Endodermal cell (in vitro differentiated cells): ENCODE measurements around the gene ACTN4. TPM values are rescaled to one million over a fixed set of nuclear protein-coding genes. Genes with fewer than 3 reads are reported as not detected.

Experiments
- DNase-seq: peaks from one replicate; pipeline ENCODE4 v3.0.0-alpha.2; 2017
- H3K27ac ChIP-seq: 2 replicates; pipeline ENCODE4 v1.5.1; 2013; ENCODE audit warnings: mild to moderate bottlenecking, low read depth, low read length, moderate library complexity
- H3K27me3 ChIP-seq: 2 replicates; pipeline ENCODE4 v1.6.1; 2013; ENCODE audit warnings: mild to moderate bottlenecking, low read length, moderate library complexity; ENCODE audit not compliant: insufficient read depth, control insufficient read depth, poor library complexity, severe bottlenecking
- H3K36me3 ChIP-seq: 2 replicates; pipeline ENCODE4 v1.7.0; 2013; ENCODE audit warnings: mild to moderate bottlenecking, low read length, moderate library complexity; ENCODE audit not compliant: control insufficient read depth, insufficient read depth
- H3K4me1 ChIP-seq: one replicate; pipeline ENCODE4 v1.7.0; 2013; ENCODE audit warnings: low read length; ENCODE audit not compliant: control insufficient read depth, insufficient read depth
- H3K4me3 ChIP-seq: 2 replicates; pipeline ENCODE4 v1.5.1; 2013; ENCODE audit warnings: mild to moderate bottlenecking, low read length, moderate library complexity
- H3K9ac ChIP-seq: 2 replicates; pipeline ENCODE4 v1.6.1; 2013; ENCODE audit warnings: mild to moderate bottlenecking, low read length, moderate library complexity; ENCODE audit not compliant: poor library complexity, severe bottlenecking; ENCODE audit errors: extremely low read depth
- H3K9me3 ChIP-seq: 2 replicates; pipeline ENCODE4 v1.6.1; 2013; ENCODE audit warnings: mild to moderate bottlenecking, low read length, moderate library complexity; ENCODE audit not compliant: control insufficient read depth
- H3K27ac Mint-ChIP-seq: 2 replicates; pipeline ENCODE4 v1.8.0; 2020; ENCODE audit warnings: mixed read lengths
- H3K27me3 Mint-ChIP-seq: 2 replicates; pipeline ENCODE4 v1.8.0; 2021; ENCODE audit warnings: mild to moderate bottlenecking, mixed read lengths; ENCODE audit not compliant: insufficient read depth
- H3K36me3 Mint-ChIP-seq: 2 replicates; pipeline ENCODE4 v1.8.0; 2020; ENCODE audit warnings: low read depth, mixed read lengths
- H3K4me1 Mint-ChIP-seq: 2 replicates; pipeline ENCODE4 v1.8.0; 2020; ENCODE audit warnings: mixed read lengths
- H3K4me3 Mint-ChIP-seq: 2 replicates; pipeline ENCODE4 v1.8.0; 2020; ENCODE audit warnings: mild to moderate bottlenecking, moderate library complexity, mixed read lengths
- H3K9me3 Mint-ChIP-seq: 2 replicates; pipeline ENCODE4 v1.8.0; 2020; ENCODE audit warnings: mild to moderate bottlenecking, mixed read lengths
- whole genome bisulfite sequencing, 2 experiments: methylation state at CpG; one replicate each; pipeline versions ENCODE4 v1.1.5 to v1.1.7; 2013; ENCODE audit warnings: missing lambda C conversion rate in 2 of 2, mixed read lengths in 1 of 2; ENCODE audit not compliant: insufficient coverage in 1 of 2, insufficient read length in 1 of 2; 5-methylcytosine and 5-hydroxymethylcytosine counted together
- total RNA-seq, 2 donors: library from RNA; stranded (reverse); fragmentation: NEBNext Ultra II Directional in 1 of 2; extraction: Animal tissue kit (Norgen Biotek cat#: 25700) in 1 of 2; gene quantifications; 2 replicates in 1 of 2; 3 replicates in 1 of 2; pipeline ENCODE4 v1.2.1, GENCODE V29; 2021
- TF ChIP-seq, protein P1 (sequence below): fragments of 200-600 bp; sonication (generic); conservative IDR thresholded peaks from 2 replicates; pipeline ENCODE4 v1.5.0; 2021; ENCODE audit warnings: antibody characterized with exemption, mild to moderate bottlenecking

Gene ACTN4
- total RNA-seq, 2 donors from 2014 or later: 378 to 437 TPM

DNA sequence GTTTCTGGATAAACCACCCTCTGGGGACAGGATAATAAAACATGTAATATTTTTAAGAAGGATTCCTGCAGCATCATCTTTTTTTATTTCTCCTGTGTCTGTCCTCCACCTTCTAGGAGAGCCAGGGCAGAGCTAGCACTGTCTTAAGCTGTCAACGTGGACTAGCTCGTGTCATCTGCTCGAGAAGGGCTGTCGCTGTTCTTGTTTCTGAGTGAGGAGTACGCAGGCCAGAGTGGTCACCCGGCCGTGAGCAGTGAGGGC lies 83.0 kb downstream of the ACTN4 start:
- peak overlapping the region; percentile 72 for H3K27ac Mint-ChIP-seq
- H3K36me3 ChIP-seq: peaks cover 45% of the 10 kb centered on the region
- H3K4me1 Mint-ChIP-seq: peaks cover 17% of the 10 kb centered on the region
- H3K4me1 ChIP-seq: peaks cover 10% of the 10 kb centered on the region
- WGBS, 2 experiments: 94 to 98% methylated on average over 7 of the region's 7 CpGs
- H3K27me3 Mint-ChIP-seq: no peaks in the 10 kb centered on the region
- no peak for DNase-seq
- H3K4me3 Mint-ChIP-seq: no peak overlapping the region
- no peak overlapping the region for H3K27ac ChIP-seq
- H3K9me3 Mint-ChIP-seq: no peaks in the 10 kb centered on the region
- no peaks in the 10 kb centered on the region for H3K9me3 ChIP-seq
- no peak overlapping the region for H3K9ac ChIP-seq
- no peak overlapping the region for H3K4me3 ChIP-seq
- TF ChIP-seq, protein P1, sequence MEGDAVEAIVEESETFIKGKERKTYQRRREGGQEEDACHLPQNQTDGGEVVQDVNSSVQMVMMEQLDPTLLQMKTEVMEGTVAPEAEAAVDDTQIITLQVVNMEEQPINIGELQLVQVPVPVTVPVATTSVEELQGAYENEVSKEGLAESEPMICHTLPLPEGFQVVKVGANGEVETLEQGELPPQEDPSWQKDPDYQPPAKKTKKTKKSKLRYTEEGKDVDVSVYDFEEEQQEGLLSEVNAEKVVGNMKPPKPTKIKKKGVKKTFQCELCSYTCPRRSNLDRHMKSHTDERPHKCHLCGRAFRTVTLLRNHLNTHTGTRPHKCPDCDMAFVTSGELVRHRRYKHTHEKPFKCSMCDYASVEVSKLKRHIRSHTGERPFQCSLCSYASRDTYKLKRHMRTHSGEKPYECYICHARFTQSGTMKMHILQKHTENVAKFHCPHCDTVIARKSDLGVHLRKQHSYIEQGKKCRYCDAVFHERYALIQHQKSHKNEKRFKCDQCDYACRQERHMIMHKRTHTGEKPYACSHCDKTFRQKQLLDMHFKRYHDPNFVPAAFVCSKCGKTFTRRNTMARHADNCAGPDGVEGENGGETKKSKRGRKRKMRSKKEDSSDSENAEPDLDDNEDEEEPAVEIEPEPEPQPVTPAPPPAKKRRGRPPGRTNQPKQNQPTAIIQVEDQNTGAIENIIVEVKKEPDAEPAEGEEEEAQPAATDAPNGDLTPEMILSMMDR: no peak
- H3K36me3 Mint-ChIP-seq: peaks cover 43% of the 10 kb centered on the region
- H3K27me3 ChIP-seq: no peaks in the 10 kb centered on the region

DNA sequence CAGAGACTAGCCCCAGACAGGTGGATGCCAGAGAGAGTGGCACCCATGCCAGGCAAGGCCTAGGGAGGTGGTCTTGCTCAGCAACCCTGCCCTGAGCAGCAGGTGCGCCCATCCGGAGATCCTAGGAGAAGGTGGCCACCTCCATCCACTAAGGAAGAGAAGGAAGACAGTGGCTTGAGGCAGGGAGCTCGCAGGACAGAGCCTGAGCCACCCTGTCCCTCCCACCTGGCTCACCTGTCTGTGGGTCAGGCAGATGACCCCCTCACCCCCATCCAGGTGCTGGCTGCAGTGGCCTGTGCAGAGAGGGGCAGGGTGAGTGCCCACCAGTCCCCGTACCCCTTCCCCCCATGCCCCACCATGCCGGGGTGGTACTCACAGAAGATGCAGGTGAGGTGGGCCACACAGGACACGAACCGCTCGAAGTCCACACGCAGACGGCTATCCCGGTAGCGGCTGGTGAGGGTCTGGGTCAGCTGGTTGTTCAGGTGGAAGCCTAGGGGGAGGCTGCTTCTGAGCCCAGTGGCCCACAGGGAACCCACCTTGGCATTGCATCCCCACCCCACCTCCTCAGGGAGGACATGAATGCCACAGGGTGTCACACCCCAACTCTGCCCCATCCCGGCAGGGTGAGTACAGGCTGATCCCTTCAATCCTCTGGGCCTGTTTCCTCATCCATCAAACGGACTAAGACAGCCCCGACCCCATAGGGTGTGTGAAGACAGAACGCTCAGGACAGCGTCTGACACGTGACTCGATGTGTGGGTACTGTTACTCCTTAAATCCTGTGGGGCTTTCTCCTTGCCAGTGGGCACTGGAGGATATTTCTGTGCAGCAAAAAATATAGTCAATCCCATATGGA lies 83.5 kb downstream of the ACTN4 start:
- H3K4me1 Mint-ChIP-seq: peaks cover 17% of the 10 kb centered on the region
- TF ChIP-seq, protein P1: no peak
- no peaks in the 10 kb centered on the region for H3K9me3 Mint-ChIP-seq
- Histone ChIP-seq H3K9me3 (no peaks in the 10 kb centered on the region), H3K36me3 (peaks cover 43% of the 10 kb centered on the region), H3K9ac (no peak overlapping the region), H3K27me3 (no peaks in the 10 kb centered on the region), H3K4me3 (no peak overlapping the region), H3K4me1 (peaks cover 10% of the 10 kb centered on the region), H3K27ac (no peak overlapping the region)
- DNase-seq: peak; percentile 46
- H3K4me3 Mint-ChIP-seq: no peak overlapping the region
- WGBS, 2 experiments: 92 to 97% methylated on average over 10 to 19 of the region's 19 CpGs
- no peaks in the 10 kb centered on the region for H3K27me3 Mint-ChIP-seq
- H3K36me3 Mint-ChIP-seq: peaks cover 42% of the 10 kb centered on the region
- H3K27ac Mint-ChIP-seq: peak overlapping the region; percentile 72

DNA sequence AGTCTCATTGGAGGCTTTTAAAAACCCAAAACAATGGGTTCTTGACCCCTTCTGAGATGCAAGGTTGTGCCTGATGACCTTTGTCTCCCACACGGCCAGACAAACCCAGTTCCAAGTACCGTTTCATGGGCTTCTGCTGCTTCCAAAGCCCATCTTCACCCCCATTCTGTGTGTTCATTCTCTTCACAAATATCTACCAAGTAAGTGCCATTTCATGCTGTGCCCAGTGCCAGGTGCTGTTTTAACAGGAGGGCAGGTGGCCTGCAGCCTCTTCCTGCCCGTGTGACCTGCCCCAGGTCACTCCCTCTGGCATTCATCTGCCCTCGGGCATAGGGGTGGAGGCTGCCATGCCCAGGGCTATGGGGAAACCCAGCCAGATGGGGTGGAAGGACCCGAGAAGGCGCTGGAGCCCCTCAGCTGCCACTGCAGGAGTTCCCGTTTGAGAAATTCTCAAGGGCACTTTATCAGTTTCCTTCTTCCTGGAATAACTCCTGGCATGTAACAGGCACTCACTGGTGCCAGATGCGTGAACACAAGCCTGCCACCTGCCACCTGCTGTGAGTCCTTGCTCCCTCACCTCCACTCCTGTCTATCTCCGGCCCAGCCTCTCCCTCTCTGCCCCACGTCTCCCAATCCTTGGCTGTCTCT lies 84.3 kb downstream of the ACTN4 start:
- no peak overlapping the region for H3K27ac ChIP-seq
- no peaks in the 10 kb centered on the region for H3K9me3 ChIP-seq
- no peaks in the 10 kb centered on the region for H3K27me3 Mint-ChIP-seq
- TF ChIP-seq, protein P1: no peak
- no peak overlapping the region for H3K9ac ChIP-seq
- no peak overlapping the region for H3K4me3 ChIP-seq
- H3K4me1 ChIP-seq: peaks cover 10% of the 10 kb centered on the region
- no peaks in the 10 kb centered on the region for H3K27me3 ChIP-seq
- 86 to 93% methylated on average over 9 to 10 of the region's 10 CpGs for WGBS, 2 experiments
- H3K4me1 Mint-ChIP-seq: peaks cover 17% of the 10 kb centered on the region
- H3K36me3 ChIP-seq: peaks cover 39% of the 10 kb centered on the region
- DNase-seq: peak; percentile 49
- peak overlapping the region; percentile 58 for H3K27ac Mint-ChIP-seq
- peaks cover 34% of the 10 kb centered on the region for H3K36me3 Mint-ChIP-seq
- no peaks in the 10 kb centered on the region for H3K9me3 Mint-ChIP-seq
- H3K4me3 Mint-ChIP-seq: no peak overlapping the region
